GM18519 (cell line): ENCODE results near the gene ACADVL.

Source experiments
- ATAC-seq: cut with Tn5 transposase; IDR thresholded peaks from one replicate; pipeline ENCODE4 v1.9.1; 2021; ENCODE audit warnings: mild to moderate bottlenecking, moderate library complexity; ENCODE audit not compliant: unreplicated experiment, low FRiP score

The ACADVL gene

DNA sequence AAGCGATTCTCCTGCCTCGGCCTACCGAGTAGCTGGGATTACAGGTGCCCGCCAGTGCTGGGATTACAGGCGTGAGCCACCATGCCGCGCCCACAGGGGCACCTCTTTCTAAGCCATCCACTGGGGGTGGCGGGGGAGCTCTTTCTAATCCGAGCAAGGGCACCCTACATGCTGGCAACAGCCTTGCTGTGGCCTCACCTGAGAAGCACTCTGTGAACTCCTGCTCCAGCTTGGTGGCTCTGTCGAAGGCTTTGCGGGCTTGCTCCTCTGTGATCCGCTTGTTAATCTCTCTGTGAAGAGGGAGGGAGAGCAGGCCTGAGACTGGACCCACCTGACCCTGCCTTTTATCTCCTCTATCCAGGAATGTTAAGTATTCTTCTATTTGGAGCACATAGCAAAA lies 28.7 kb upstream of the ACADVL start:
- ATAC-seq: no peak

- ATAC-seq: no peak
Observed at GRCh38 chr17:7191571-7192270, 28.0 kb upstream of the ACADVL start.

GRCh38 chr17:7192271-7192937 lies 27.3 kb upstream of the ACADVL start:
- no peak for ATAC-seq

DNA sequence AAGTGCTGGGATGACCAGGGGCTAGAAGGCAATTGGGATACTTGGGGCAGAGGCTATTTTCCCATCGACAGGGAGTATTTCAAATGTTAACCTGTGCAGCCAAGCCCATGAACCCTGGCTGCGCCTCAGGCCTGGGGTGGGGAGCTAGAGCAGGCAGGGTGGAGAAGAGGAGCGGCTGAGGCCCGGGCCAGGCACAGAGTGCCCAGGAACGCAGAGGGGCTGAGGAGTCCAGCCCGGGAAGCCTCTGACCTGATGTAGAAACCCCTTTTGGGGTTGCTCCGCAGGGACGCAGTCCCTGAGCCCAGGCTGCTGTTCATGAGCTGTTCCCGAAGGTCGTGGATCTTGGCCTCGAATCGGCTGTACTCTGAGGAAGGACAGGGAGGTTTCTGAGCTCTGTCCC lies 23.8 kb upstream of the ACADVL start:
- no peak for ATAC-seq

DNA sequence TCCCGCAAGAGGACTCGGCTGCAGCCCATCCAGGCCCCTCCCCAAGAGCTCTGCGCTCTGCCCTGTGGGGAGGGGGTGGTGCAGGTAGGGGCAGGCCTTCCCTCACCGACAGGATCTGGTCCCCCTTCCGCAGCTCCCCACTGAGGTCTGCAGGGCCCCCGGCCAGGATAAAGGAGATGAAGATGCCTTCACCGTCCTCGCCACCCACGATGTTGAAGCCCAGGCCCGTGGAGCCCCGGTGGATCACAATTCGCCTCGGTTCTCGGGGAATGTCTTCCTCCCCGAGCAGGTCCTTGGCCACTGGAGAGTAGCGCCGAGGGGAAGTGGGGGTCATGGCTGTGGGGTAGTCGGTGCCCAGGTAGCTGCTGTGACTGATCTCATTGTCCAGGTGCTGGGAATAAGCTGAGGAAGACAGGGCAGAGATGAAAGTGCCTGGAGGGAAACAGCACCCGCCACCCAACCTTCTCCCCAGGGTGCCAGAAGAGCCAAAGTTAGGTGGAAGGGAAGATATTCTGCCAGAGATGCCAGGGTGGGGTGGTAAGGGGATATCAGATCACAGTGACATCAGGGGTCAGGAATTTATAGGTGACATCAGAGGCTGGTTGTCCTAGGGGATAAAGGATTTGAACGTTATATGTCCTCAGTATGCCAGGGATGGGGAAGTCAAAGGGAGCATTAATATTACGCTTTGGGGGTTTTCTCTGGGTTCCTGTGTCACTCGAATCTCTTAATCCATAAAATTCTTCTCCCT lies 22.9 kb upstream of the ACADVL start:
- no peak for ATAC-seq

DNA sequence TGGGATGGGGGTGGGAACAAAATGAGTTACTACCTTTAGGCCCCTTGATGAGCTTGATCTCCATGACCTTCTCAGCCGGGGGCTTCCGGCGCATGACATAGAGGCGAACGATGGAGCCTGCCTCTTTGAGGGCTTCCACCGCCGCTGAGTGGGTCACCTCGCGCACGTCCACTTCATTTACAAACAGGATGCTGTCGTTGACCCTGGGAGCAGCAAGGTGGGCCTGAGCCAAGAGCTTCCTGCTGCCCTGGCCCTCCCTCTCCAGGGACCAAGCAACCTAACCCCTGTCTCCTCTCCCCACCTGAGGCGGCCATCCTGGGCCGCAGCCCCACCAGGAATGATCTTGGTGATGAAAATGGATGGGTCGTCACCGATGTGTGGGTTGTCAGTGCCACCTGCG lies 16.3 kb upstream of the ACADVL start:
- no peak for ATAC-seq

DNA sequence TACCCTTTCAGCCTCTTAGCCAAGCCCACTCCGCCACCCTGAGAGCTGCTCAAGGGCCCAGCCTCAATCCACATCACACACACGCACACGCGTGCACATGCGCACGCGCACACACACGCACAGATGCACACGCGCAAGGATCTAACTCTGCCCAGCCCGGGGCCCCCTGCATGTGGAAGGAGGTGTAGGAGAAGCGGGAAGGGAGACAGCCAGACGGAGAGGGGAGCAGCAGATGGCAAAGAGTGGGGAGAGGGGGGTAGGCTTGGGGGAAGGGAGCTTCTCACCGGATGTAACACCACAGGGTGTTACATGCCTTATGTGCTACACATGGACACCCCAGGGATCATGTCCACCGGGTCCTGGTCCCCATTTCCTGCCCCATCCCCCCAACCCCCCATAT lies 15.4 kb upstream of the ACADVL start:
- ATAC-seq: no peak

- ATAC-seq: peak; percentile 63
Observed at GRCh38 chr17:7204828-7205461, 14.8 kb upstream of the ACADVL start.

GRCh38 chr17:7205561-7205960 lies 14.2 kb upstream of the ACADVL start:
- no peak for ATAC-seq

DNA sequence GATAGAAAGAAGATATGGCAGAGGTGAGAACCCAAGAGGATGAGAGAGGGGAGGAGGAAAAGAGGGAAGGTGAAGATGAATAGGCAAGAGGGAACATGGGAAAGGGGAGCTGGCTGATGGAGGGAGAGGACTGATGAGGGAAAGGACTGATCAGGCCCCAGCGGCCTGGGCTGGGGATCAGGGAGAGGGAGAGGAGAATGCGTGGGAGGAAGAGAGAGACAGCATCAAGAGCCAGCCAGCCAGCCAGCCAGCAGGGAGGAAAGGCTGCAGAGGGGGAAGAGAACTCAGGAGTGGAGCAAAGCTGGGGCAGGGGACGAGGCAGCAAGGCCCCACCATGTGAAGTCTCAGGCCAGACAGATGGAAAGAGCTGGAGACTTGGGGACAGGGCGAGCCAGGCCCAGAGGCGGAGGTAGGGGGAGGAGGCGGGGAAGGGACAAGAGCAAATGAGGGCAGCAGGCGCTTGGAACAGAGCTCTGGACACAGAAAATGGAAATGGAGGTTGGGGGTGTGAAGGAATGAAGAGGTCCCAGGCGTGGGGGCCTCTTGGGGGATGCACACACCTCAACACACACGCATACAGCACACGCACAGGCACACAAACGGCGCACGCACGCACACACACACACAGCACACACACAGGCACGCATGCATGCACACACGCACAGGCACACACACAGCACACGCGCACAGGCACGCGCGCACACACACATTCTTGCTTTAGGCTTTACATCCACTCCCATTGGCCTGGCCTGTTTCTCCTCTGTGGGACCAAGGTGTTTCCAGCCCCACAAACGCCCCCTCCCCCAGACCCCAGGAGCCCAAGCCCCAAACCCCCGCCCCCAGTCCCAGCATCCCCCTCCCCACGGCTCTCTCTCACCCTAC lies 12.4 kb upstream of the ACADVL start:
- no peak for ATAC-seq

DNA sequence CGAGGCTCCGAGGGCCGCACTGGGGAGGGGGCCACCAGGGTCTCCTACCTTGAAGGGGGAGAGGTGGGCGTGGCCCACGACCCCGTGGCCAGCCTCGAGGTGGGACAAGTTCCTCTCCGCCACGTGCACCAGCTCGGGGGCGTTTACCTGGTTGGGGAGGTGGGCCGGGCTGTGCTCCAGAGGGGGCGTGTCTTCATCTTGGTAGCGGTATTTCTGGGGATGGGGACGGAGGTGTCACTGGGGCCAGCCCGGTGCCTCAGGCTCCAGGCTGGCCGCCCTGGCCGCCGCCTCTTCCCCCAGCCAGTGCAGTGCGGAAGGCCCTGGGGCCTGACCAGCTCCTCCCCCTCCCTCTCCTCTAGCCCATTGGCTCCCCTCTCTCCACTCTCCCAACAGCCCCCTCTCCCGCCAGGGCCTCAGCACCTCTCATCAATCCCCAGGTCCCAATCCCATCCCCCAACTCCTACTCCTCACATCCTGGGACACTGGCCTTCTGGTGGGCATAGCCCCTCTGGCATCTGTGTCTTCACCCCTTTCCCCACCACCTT lies 11.6 kb upstream of the ACADVL start:
- no peak for ATAC-seq

DNA sequence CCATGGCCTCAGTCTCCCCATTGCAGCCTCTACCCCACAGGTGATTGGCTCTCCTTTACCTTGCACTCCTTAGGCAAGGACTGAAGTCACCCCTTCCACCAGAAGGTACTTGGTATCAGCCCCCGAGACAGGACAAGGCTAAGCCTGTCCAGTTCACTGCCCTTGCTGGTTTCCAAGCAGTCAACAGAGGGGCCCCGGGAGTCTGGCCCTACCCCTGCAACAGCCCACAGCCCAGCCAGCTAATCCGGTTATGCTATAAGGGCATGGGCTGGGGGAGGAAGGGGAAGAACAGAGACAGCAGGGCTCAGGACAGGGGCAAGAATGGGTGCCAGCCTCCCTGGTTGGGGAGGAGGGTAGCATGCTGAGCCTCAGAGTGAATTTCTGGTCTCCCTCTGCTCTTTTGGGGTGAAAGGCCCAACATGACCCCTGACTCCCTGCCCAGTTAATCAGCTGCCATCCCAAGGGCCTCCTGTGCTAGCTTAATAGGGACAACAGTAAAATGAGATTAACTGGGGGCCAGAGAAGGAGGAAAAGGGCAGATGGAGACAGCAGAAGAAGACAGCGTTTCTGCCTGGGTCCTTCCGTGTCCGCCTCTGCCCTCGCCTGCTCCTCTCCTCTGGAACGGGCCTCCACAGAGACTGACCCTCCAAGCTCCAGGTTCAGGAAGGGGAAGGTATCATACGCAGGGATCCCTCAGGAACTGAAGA lies 10.8 kb upstream of the ACADVL start:
- no peak for ATAC-seq

- ATAC-seq: no peak
Observed at GRCh38 chr17:7211491-7212273, 8.1 kb upstream of the ACADVL start.

- no peak for ATAC-seq
Observed at GRCh38 chr17:7213895-7214299, 5.8 kb upstream of the ACADVL start.

DNA sequence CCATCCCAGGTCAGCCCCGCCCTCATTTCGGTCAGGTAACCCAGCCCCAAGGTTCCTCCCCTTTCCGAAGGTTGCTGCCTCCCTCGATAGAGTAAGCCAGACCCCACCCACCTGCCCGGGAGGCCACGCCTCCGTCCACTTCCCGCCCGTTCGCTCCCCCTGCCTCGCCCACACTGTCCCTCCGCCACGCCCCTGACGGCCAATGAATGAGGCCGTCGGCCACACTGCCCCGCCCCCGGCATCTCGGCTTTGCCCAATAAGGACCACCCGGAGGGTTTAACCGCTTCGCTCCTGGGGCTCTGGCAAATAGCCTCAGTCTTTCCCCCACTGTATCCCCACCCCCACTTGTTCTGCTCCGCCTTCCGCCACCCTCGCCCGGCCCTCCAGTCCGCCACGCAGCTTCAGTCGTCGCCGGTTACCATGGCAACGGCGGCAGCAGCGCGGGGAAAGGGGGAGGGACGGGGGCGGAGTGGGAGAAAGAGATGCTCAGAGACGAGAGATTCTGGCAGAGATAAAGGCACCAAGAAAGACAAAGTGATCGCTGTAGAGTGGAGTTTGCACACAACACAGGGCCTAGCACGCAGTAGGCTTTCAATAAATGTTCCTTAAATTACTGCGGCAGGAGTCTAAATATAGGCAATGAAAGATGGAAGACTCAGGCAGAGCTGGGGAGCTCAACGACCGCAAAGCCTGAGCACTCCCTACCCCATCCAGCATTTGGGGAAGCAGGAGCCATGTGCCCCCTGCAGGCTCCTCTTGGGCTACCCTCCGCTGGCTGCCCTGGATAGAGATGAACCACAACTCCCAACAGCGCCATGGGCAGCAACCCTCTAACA lies 5.2 kb upstream of the ACADVL start:
- ATAC-seq: peak; percentile 45

DNA sequence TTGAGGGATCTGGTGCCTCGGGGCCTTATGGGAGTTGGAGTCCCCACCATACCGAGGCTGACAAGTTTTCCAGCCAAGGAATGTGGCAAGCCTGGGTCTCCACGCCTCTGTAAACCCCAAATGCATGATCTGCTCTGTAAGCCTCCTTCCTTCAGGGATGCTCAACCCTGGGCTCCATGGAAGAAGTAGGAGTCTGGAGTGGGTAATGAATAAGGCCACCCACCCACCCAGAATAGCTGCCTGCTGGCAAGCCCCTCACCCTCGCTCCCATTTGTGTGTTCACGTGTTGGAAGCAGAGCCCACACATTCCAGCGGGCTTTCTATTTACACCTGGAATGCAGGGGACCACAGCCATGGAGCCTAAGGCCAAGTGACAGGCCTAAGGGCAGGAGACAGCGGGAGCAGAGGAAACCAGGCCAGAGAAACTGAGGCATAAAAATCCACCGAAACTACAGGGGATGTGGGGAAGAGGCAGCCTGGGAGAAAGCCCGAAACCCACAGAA lies 4.6 kb upstream of the ACADVL start:
- no peak for ATAC-seq

DNA sequence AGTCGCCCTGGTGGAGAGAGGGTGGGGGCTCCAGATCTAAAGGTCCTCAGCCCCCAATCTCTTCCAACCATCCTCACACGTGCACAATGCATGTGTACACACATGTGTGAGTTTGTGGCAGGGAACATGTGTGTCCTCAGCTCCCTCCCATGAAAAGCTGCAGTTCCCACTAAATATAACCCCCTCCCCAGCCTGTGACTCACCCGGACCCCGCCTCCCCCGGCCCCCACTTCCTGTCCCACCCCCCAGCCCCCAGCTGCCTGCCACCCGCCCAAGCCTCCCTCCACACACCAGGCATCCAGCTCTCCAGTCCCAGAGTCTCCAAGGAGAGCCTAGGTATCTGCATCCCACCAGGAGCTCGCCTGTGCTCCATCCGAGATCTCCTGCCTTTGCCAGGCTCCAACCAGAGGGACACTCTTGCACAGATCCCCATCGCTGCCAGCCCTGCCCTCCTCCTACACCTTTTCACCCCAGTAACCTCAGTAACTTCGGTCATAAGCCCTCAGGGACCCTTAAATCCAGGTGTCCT lies 4.0 kb upstream of the ACADVL start:
- ATAC-seq: no peak
